Measurements from ENCODE around the gene CACNA1C.

- no peak for TF ChIP-seq CTCF (IDR thresholded peaks at IDR 0.05)
- TF ChIP-seq POLR2A (IDR thresholded peaks at IDR 0.05), result no peak
These were observed 412.9 kb downstream of the CACNA1C start for GRCh38 chr12:2465681-2466080.
